ENCODE data around the gene MEF2D.

GRCh38 chr1:156421939-156422601 is 78.5 kb downstream of the MEF2D start:
- no peak for TF ChIP-seq POLR2A (IDR thresholded peaks at IDR 0.05; ENCODE audit: low read length)
- no peak for TF ChIP-seq GATA1 (IDR thresholded peaks at IDR 0.05; ENCODE audit: low read depth, low read length)
